ENCODE data around the gene IL24.
"Not testable (repeated sequence)": the region's sequence is repeated elsewhere in the genome, so short reads cannot be mapped to it uniquely, and the experiment has no call there.

IL24 gene, protein sequence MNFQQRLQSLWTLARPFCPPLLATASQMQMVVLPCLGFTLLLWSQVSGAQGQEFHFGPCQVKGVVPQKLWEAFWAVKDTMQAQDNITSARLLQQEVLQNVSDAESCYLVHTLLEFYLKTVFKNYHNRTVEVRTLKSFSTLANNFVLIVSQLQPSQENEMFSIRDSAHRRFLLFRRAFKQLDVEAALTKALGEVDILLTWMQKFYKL

DNA sequence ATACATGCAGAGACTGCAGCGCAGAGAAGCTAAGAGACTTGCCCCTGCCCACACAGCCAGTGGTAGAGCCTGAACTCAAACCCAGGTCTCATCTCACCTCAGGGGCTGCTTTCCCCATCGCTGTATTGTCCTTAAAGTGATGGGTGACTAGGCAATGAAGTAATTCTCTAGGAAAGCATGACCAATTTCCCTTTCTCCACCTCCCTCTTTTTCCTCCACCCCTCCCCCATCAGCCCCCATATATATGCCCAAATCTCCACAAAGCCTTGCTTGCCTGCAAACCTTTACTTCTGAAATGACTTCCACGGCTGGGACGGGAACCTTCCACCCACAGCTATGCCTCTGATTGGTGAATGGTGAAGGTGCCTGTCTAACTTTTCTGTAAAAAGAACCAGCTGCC is at the start of gene IL24:
Gene IL24 (plus strand): TSS at position 269 of the 400 bp plus-strand sequence. CDS start 390 bp downstream, outside the sequence.
- DNase-seq, result no peak

DNA sequence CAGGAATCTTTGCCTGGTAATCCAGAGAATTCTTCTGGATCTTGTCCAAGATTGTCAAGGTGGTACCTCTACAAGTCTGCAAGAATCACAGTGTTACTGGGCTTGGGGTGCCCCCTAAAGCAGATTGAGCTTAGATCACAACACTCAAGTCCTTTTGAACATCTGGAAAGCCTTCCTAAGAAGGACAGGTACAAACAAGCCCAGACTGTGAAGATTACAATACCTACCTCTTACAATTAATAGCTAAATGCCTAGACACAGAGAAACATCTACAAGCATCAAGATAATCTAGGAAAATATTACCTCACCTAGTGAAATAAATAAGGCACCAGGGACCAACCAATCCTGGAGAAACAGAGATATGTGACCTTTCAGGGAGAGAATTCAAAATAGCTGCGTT is 49.3 kb upstream of the IL24 start:
- DNase-seq, result no peak

DNA sequence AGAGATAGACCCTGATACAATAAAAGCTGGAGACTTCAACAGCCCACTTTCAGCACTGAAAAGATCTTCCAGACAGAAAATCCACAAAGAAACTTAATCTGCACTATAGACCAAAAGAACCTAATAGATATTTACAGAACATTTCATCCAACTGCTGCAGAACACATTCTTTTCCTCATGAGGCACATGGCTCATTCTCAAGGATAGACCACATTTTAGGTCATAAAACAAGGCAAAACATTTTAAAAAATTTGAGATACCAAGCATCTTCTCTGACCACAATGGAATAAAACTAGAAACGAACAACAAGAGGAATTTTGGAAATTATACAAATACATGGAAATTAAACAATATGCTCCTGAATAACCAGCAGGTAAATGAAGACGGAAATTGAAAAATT is 46.8 kb upstream of the IL24 start:
- DNase-seq, result no peak

DNA sequence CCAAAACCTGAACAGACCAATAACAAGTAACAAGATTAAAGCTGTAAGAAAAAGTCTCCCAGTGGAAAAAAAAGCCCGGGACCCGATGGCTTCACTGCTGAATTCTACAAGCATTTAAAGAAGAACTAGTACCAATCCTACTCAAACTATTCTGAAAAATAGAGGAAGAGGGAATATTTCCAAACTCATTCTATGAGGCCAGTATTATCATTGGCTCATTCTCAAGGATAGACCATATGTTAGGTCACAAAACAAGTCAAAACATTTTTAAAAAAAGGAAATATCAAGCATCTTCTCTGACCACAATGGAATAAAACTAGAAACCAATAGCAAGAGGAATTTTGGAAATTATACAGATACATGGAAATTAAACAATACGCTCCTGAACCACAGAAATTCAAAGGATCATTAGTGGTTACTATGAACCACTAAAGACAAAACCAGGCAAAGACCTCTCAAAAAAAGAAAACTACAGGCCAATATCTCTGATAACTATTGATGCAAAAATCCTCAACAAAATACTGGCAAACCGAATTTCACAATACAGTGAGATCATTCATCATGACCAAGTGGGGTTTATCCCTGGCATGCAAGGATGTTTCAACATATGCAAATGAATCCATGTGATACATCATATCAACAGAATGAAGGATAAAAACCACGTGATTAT is 45.8 kb upstream of the IL24 start:
- DNase-seq, result no peak

DNA sequence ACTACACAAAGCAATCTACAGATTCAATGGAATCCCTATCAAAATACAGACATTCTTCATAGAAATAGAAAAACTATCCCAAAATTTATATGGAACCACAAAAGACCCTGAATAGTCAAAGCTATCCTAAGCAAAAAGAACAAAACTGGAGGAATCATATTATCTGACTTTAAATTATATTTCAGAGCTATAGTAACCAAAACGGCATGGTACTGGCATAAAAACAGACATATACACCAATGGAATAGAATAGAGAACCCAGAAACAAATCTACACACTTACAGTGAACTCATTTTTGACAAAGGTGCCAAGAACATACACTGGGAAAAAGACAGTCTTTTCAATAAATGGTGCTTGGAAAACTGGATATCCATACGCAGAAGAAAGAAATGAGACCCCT is 44.6 kb upstream of the IL24 start:
- DNase-seq, result not testable (repeated sequence)

DNA sequence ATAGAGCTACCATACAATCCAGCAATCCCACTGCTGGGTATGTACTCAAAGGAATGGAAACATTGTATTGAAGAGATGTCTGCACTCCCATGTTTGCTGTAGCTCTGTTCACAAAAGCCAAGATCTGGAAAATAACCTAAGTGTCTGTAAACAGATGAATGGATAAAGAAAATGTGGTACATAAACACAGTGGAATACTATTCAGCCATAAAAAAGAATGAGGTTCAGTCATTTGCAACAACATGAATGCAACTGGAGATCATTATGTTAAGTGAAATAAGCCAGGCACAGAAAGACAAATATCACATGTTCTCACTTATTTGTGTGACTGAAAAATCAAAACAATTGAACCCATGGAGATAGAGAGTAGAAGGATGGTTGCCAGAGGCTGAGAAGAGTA is 43.5 kb upstream of the IL24 start:
- not testable (repeated sequence) for DNase-seq

DNA sequence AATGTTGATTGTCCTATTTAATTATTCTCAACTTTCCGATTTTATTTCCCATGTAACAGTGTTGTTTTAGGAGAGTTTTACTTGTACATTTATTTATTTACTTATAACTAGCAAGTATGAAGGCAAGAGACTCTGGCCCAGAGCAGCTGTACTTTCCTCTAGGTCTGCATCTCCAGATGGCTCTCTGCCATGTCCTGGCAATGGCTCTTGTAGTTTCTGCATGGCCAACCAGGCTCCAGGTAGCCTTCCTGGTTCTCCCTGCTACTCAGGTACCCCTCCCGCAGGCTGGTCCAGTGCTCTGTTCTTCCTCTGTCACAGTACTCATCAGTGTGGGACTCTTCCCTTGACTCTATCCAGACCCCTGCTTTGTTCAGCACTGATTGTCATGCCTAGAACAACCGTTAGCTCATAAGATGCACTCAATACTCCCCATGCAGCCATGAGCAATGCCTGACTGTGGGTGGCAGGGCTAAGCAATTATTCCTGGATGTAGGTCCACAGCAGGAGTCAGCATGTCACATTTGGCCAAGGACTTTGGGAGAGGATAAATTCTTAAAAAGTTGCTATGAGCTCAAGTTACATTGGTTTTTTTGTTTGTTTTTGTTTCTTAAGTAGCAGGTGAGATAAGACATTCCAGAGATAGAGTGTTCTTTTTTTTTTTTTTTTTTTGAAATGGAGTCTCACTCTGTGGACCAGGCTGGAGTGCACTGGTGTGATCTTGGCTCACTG is 42.7 kb upstream of the IL24 start:
- no peak for DNase-seq

DNA sequence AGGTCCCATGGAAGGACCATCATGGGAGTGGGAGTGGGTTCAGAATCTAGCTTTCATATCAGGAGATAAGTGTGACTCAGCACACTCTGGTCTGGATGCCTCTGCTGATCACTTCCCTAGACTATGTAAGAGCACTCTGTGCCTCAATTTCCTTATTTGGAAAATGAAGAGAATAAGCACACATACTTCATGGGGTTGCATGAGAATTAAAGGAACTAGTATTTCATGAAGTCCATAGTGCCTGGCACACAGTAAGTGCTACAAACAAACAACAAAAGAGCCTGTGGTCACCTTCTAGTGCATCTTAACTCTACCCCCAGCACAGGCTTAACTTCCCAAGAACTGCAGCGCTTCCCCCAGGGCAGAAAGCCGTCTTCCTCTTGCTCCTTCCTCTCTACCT is 41.4 kb upstream of the IL24 start:
- DNase-seq, result no peak

DNA sequence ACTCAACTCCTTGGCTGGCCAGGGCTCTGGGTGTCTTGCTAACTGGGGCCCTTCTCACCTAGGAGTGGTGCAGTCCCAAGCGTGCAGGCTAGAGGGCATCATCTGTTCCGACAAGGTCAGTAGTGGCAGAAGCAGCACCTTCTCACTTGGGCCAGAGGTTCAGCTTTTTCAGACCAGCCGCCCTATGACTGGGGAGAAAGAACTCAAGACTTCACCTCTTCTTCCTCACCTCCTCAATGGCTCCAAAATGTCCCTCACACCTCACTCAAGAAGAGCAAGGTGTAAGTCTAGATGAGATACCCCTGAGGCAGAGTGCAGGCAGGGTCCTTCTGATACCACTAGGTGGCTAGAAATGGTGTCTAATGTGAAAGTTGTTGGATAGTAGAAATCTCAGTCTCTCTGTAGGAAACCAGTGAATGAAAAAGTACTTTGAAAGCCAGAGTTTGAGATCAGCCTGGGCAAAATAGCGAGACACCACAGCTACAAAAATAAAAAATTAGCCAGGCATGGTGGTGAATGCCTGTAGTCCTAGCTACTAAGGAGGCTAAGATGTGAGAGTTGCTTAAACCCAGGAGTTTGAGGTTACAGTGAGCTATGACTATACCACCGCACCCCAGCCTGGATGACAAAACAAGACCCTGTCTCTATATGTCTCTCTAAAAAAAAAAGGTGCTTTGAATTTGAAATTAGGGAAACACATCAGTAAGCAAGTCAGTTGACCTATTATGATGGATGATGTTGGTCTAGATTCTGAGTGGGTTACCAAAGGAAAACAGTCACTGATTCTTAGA is 40.4 kb upstream of the IL24 start:
- no peak for DNase-seq

DNA sequence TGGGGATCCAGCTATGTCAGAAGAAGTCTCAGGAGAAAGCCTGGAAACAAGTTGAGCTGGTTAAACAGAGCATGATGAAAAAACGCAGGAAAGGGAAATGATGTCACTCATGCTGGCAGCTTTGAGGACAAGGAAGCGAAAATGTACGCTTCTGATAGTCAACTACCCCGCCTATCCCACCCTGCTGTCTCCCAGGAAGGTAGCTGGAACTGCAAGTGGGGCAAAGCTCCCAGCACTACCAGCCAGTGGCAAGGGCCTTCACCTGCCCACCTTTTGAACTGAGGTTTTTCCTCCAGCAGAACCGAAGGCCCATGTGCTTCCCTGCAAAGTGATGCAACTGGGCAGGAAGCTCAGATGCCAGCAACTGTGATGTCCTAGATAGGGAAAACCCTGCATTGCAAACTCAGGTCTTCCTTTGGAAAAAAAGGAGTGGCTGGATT is 38.1 kb upstream of the IL24 start:
- no peak for DNase-seq

DNA sequence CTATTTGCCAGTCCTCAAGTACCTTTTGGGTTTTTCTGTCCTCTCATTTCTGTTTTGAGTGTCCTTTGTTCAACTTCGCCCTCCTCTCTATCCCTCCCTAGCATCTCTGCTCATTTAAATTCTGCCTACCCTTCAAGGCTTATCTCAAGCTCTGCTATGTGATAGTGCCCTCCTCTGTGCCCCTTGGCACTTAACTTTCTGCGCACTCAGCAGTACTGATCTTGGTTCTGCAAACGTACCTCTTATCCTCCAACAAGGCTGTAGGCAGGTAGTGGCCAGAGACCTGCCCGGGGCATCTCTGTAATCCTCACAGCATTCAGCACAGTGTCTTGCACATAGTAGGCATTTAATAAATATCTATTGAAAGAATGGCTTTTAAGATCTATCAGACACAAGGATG is 37.1 kb upstream of the IL24 start:
- DNase-seq, result no peak

DNA sequence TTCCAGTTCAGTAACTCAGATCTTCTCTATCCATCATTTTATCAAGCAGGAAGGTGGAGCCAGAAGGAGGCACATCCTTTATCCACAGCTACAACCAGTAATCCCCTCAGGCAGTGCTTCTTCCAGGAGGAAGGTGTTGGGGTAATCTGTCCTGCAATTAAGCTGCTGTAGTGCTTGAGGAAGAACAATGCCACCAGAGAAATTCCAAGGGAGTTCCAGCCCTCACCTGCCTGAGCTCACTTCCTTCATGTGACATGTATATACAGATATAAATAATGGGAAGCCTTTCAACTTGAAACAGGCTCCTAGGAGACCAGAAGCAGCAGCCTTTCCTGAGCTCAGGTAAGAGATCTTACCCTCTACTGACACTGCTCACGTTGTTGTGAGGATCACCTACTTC is 34.0 kb upstream of the IL24 start:
- no peak for DNase-seq

DNA sequence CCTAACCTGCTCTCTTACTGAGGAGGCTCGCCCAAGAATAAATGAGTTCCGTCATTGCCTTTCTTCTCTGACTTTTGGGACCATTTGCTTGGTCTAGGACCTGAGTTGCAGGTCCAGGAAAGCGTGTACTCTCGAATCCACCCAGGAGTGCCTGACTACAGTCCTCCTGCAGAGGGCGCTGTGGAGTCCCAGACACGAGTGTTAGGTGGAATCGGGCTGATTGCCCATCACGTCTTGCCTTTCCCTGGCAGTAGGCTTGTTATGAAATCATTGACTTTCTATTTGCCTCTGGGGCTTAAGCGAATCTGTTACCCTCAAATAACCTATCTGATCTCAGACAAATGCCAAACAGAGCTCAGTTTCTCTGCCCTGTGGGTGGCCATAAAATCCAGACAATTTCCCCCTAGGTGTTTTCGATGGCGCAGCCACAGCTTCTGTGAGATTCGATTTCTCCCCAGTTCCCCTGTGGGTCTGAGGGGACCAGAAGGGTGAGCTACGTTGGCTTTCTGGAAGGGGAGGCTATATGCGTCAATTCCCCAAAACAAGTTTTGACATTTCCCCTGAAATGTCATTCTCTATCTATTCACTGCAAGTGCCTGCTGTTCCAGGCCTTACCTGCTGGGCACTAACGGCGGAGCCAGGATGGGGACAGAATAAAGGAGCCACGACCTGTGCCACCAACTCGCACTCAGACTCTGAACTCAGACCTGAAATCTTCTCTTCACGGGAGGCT is 32.1 kb upstream of the IL24 start, which contains the start of gene IL20:
Gene IL20 (plus strand): TSS at position 685 of the 733 bp plus-strand sequence. CDS start 230 bp downstream, outside the sequence.
- no peak for DNase-seq

DNA sequence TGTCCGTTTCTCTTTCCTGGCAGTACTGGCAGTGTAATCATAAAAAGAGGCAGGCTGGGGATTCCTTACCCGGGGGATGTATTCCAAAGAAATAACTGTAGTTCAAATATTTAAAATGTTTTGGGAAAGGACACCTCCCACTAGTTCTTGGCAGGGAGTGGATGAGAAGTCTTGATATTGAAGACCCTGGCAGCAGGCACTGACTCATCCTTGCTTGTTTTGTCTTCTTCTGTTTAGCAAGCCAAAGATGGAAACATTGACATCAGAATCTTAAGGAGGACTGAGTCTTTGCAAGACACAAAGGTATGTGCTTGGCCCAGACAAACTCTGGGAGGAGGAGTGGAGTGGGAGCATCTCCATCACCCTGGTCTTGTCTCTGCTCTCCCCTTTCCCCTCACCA is 31.2 kb upstream of the IL24 start:
- no peak for DNase-seq

DNA sequence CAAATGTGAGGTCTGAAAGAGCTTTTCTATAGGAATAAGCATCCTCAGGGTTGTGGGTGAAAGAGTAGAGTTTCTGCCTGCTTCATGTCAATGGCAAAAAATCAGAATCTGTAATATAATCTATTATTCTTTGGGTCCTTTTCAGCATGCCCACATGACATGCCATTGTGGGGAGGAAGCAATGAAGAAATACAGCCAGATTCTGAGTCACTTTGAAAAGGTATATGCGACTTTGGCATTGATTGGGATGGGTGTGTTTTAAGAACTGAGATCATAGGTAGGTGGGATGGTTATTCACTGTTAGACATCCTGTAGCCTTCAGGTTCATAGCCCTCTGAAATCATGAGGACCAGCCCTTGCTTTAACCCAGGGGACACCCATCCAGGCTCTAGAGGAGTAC is 30.0 kb upstream of the IL24 start:
- no peak for DNase-seq

DNA sequence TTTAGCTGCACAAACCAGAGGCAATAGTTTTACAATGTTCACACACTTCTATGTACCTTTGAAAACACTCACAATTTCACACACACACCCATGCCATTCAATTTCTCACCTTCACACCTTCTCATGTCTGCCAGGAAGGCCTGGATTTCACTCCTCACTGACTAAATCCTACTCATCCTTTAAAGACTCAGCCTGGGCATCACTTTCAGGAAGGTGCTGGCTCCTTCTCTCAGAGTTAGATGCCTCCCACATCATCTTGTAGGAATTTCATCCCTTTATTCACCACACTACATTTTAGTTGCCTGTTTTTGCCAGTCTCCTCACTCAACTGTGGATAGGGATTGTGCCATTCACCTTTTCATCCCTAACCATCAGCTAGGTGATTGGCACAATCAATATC is 29.5 kb upstream of the IL24 start:
- DNase-seq, result no peak

DNA sequence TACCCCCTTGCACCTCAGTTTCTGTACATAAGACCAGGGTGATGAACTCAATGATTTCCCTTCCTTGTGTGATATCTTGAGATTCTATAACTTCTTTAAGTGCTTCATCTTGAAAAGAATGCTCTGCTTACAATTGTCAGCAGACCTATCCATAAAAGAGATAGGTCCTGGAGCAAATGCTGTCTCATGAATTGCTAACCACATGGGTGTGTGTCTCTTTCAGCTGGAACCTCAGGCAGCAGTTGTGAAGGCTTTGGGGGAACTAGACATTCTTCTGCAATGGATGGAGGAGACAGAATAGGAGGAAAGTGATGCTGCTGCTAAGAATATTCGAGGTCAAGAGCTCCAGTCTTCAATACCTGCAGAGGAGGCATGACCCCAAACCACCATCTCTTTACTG is 29.0 kb upstream of the IL24 start:
- no peak for DNase-seq

DNA sequence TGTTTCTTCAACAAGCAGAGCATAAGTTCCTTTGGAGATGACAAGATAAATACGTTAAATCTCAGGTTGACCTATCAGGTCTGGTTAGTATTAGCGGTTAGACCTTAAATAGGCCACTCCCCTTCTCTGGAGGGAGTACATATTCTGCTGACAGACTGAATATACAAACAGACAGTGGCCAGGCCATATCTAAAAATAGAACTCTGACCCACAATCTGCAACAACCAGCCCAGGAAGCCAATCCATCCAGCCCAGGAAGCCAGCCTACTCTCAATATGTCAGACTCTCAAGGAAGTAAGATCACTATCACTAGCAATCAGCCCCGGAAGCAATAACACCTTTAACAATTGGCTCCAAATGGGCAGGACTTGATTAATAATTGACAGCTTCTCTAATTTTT is 25.1 kb upstream of the IL24 start:
- DNase-seq, result no peak

DNA sequence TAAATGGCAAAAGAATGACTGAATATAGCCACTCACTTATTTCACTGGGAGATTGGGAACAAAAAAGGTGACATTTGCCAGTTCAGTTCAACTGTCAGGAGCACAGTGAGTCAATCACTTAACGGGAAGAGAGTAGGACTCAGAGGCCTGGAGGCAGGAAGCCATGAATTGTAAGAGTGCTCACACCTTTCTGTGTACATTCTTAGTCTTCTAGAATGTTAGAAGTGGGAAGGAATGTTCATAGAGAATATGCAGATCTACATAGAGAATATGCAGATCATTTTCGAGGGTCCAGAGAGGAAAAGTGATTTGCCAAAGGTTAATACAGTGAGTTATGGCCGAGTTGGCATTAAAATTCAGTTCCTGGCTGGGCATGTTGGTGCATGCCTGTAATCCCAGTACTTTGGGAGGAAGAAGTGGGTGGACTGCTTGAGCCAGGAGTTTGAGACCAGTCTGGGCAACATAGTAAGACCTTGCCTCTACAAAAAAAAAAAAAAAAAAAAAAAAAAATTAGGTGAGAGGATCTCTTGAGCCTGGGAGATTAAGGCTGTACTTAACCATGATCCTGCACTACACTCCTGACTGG is 23.5 kb upstream of the IL24 start:
- no peak for DNase-seq

DNA sequence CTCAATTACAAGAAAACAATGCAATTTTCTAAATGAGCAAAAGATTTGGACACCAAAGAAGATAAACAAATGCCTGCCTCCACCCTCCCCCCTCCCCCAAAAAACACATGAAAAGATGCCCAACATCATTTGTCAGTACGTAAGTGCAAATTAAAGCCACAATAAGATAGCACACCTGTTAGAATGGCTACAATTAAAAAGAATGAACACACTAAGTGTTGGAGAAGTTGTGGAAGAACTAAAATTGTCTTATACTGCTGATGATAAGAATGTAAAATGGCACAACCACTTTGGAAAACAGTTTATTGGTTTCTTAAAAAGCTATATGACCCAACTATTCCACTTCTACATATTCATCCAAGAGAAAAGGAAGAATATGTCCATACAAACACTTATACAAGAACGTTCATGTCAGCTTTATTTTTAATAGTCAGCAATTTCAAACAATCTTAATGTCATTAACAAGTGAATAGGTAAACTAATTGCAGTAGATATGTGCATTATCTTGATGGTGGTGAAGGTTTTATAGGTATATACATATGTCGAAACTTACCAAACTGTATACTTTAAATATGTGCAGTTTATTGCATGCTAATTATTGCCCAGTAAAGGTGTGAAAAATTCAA is 21.4 kb upstream of the IL24 start:
- DNase-seq, result no peak

DNA sequence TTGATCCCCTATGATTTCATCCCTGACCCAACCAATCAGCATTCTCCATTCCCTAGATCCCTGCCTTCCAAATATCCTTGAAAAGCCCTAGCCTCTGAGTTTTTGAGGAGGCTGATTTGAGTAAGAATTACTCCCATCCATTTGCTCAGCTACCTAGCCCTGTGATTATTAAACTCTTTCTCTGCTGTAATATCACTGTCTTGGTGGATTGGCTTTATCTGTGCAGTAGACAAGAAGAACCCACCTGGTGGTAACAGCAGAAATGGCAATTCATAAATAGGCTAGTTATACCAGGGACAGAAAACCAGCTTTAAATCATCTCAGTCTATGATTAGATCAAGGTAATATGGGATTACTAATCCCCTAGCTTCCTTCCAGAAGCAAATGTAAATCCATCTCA is 18.8 kb upstream of the IL24 start:
- no peak for DNase-seq

DNA sequence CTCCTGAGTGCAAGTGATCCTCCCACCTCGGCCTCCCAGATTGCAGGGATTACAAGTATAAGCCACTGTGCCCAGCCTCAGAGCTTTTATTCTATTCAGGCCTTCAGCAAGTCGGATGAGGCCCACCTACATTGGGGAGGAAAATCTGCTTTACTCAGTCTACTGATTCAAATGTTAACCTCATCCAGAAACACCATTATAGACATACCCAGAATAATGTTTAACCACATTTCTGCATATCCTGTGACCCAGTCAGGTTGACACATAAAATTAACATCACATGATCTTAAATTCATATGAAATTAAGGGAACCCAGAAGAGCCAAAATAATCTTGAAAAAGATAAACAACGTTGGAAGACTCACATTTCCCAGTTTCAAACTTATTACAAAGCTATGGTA is 16.9 kb upstream of the IL24 start:
- DNase-seq, result no peak

Data from SIG-M5 (cell line).